CD14-positive monocyte (primary cell): Measurements from ENCODE around the gene SH2B3. TPM values are rescaled to one million over a fixed set of nuclear protein-coding genes. Genes with fewer than 3 reads are reported as not detected.

Experiments used
- DNase-seq, 3 donors: peaks; one replicate each; pipeline ENCODE4 v3.0.0-alpha.2; 2011 to 2022
- H2AFZ ChIP-seq: 2 replicates; pipeline ENCODE4 v1.6.0; 2012; ENCODE audit warnings: mild to moderate bottlenecking, low read depth, low read length, inconsistent platforms; ENCODE audit not compliant: insufficient read depth, poor library complexity, severe bottlenecking
- H3K27ac ChIP-seq, 2 donors: 1 replicate in 1 of 2; 2 replicates in 1 of 2; pipeline ENCODE4 v1.5.1; 2012 to 2013; ENCODE audit warnings: low read length in 2 of 2, control low read depth in 1 of 2, inconsistent platforms in 1 of 2, low read depth in 1 of 2, mild to moderate bottlenecking in 1 of 2
- H3K27me3 ChIP-seq, 2 donors: one replicate each; pipeline versions ENCODE4 v1.6.0 to v1.6.1; 2011 to 2013; ENCODE audit warnings: low read length in 2 of 2; ENCODE audit not compliant: control insufficient read depth in 2 of 2, insufficient read depth in 2 of 2
- H3K36me3 ChIP-seq, 2 donors: replicated peaks in 1 of 2; 1 replicate in 1 of 2; 2 replicates in 1 of 2; pipeline versions ENCODE4 v1.5.1 to v1.6.1; 2012 to 2013; ENCODE audit warnings: low read length in 2 of 2, control low read depth in 1 of 2, inconsistent platforms in 1 of 2, mild to moderate bottlenecking in 1 of 2; ENCODE audit not compliant: insufficient read depth in 2 of 2, control insufficient read depth in 1 of 2
- H3K4me1 ChIP-seq, 2 donors: 1 replicate in 1 of 2; 2 replicates in 1 of 2; pipeline versions ENCODE4 v1.5.1 to v1.6.1; 2012 to 2013; ENCODE audit warnings: low read length in 2 of 2, control low read depth in 1 of 2, inconsistent platforms in 1 of 2, mild to moderate bottlenecking in 1 of 2, moderate library complexity in 1 of 2; ENCODE audit not compliant: insufficient read depth in 2 of 2, control insufficient read depth in 1 of 2
- H3K4me2 ChIP-seq: replicated peaks from 2 replicates; pipeline ENCODE3; 2012; ENCODE audit warnings: low read length, moderate library complexity, mild to moderate bottlenecking; ENCODE audit not compliant: poor library complexity, severe bottlenecking; ENCODE audit errors: extremely low read depth
- H3K4me3 ChIP-seq, 3 experiments: fragments of 200-600 bp in 1 of 3; sonication (generic) in 1 of 3; replicated peaks in 1 of 3; 1 replicate in 2 of 3; 2 replicates in 1 of 3; pipeline ENCODE4 v1.5.1; 2011 to 2013; ENCODE audit warnings: low read length in 3 of 3, mild to moderate bottlenecking in 3 of 3, control low read depth in 2 of 3, low read depth in 2 of 3, inconsistent platforms in 1 of 3, moderate library complexity in 1 of 3
- H3K79me2 ChIP-seq: 2 replicates; pipeline ENCODE4 v1.6.0; 2012; ENCODE audit warnings: mild to moderate bottlenecking, control low read depth, inconsistent platforms, low read length, moderate library complexity; ENCODE audit not compliant: insufficient read depth
- H3K9ac ChIP-seq: 2 replicates; pipeline ENCODE4 v1.6.0; 2017; ENCODE audit warnings: low read length, mild to moderate bottlenecking; ENCODE audit not compliant: insufficient read depth, poor library complexity, severe bottlenecking
- H3K9me3 ChIP-seq, 2 donors: replicated peaks in 1 of 2; 1 replicate in 1 of 2; 2 replicates in 1 of 2; pipeline versions ENCODE4 v1.5.1 to v1.6.1; 2012 to 2013; ENCODE audit warnings: low read length in 2 of 2, control low read depth in 1 of 2; ENCODE audit not compliant: control insufficient read depth in 1 of 2, insufficient read depth in 1 of 2
- H4K20me1 ChIP-seq: 2 replicates; pipeline ENCODE4 v1.6.0; 2012; ENCODE audit warnings: mild to moderate bottlenecking, low read length, control low read depth, moderate library complexity; ENCODE audit not compliant: insufficient read depth
- H3K27ac Mint-ChIP-seq, 7 donors: one replicate each; pipeline ENCODE4 v1.8.0; 2020; ENCODE audit warnings: mild to moderate bottlenecking in 7 of 7, mixed read lengths in 7 of 7, moderate library complexity in 6 of 7, inconsistent platforms in 2 of 7
- H3K27me3 Mint-ChIP-seq, 3 donors: one replicate each; pipeline ENCODE4 v1.8.0; 2021 to 2022; ENCODE audit warnings: low read depth in 3 of 3, mild to moderate bottlenecking in 3 of 3, mixed read lengths in 3 of 3, moderate library complexity in 3 of 3, inconsistent platforms in 1 of 3
- H3K36me3 Mint-ChIP-seq, 2 donors: one replicate each; pipeline ENCODE4 v1.8.0; 2020; ENCODE audit warnings: mixed read lengths in 2 of 2, inconsistent platforms in 1 of 2, mild to moderate bottlenecking in 1 of 2
- H3K4me1 Mint-ChIP-seq: one replicate; pipeline ENCODE4 v1.8.0; 2020; ENCODE audit warnings: mild to moderate bottlenecking, mixed read lengths
- H3K4me3 Mint-ChIP-seq, 2 donors: one replicate each; pipeline ENCODE4 v1.8.0; 2020; ENCODE audit warnings: mild to moderate bottlenecking in 2 of 2, mixed read lengths in 2 of 2, moderate library complexity in 1 of 2
- H3K9me3 Mint-ChIP-seq, 7 donors: one replicate each; pipeline ENCODE4 v1.8.0; 2020 to 2022; ENCODE audit warnings: mixed read lengths in 7 of 7, mild to moderate bottlenecking in 6 of 7, moderate library complexity in 6 of 7, inconsistent platforms in 2 of 7
- WGBS: methylation state at CpG from one replicate; pipeline ENCODE4 v1.1.5; 2013; ENCODE audit warnings: missing lambda C conversion rate; ENCODE audit not compliant: insufficient coverage; 5-methylcytosine and 5-hydroxymethylcytosine counted together
- intact Hi-C, 2 donors: fragments of 100-400 bp; cut with micrococcal nuclease; formaldehyde crosslinking; loops; one replicate each; pipeline versions ENCODE4 v1.15.0 to v1.15.1; 2023
- polyA plus RNA-seq, 3 donors: library from polyadenylated mRNA; depleted of rRNA in 1 of 3; unstranded in 2 of 3; stranded (reverse) in 1 of 3; fragments of 300-500 nt in 2 of 3; fragments of >200 nt in 1 of 3; fragmentation: Illumina TruSeq in 2 of 3; gene quantifications; 1 replicate in 2 of 3; 2 replicates in 1 of 3; pipeline ENCODE4 v1.2.3, GENCODE V29; 2012 to 2021
- TF ChIP-seq, protein P1 (sequence below): fragments of 200-600 bp; IDR thresholded peaks from one replicate; pipeline ENCODE4 v1.8.0; 2022; ENCODE audit warnings: antibody characterized with exemption, mild to moderate bottlenecking

Gene SH2B3
- polyA plus RNA-seq, 3 donors: 15.2 to 136 (median 33.5) TPM

- H3K27ac Mint-ChIP-seq: peak overlapping the region in 4 of 7 donors; percentile 23 to 82 (median 42)
- peaks cover 10% of the 10 kb centered on the region for H3K4me1 Mint-ChIP-seq
- no peaks in the 10 kb centered on the region for H3K9me3 Mint-ChIP-seq
- peaks cover 0 to 6% of the 10 kb centered on the region in 2 donors for H3K4me1 ChIP-seq
- no peak overlapping the region for H3K4me2 ChIP-seq
- TF ChIP-seq, protein P1, sequence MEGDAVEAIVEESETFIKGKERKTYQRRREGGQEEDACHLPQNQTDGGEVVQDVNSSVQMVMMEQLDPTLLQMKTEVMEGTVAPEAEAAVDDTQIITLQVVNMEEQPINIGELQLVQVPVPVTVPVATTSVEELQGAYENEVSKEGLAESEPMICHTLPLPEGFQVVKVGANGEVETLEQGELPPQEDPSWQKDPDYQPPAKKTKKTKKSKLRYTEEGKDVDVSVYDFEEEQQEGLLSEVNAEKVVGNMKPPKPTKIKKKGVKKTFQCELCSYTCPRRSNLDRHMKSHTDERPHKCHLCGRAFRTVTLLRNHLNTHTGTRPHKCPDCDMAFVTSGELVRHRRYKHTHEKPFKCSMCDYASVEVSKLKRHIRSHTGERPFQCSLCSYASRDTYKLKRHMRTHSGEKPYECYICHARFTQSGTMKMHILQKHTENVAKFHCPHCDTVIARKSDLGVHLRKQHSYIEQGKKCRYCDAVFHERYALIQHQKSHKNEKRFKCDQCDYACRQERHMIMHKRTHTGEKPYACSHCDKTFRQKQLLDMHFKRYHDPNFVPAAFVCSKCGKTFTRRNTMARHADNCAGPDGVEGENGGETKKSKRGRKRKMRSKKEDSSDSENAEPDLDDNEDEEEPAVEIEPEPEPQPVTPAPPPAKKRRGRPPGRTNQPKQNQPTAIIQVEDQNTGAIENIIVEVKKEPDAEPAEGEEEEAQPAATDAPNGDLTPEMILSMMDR: no peak
- H2AFZ ChIP-seq: no peak overlapping the region
- H3K36me3 ChIP-seq: peaks cover 63 to 88% of the 10 kb centered on the region in 2 donors
- H3K27me3 Mint-ChIP-seq: no peaks in the 10 kb centered on the region
- no peak overlapping the region for H3K4me3 ChIP-seq
- H3K9me3 ChIP-seq: no peaks in the 10 kb centered on the region
- H3K27me3 ChIP-seq: no peaks in the 10 kb centered on the region
- no peak overlapping the region for H3K9ac ChIP-seq
- peaks cover 56% of the 10 kb centered on the region for H4K20me1 ChIP-seq
- 98% methylated on average over 12 of the region's 15 CpGs for WGBS
- H3K4me3 Mint-ChIP-seq: no peak overlapping the region
- DNase-seq: no peak
- H3K79me2 ChIP-seq: peaks cover 2% of the 10 kb centered on the region
- peak overlapping the region in 1 of 2 donors; percentile 52 for H3K27ac ChIP-seq
- H3K36me3 Mint-ChIP-seq: peaks cover 53 to 58% of the 10 kb centered on the region in 2 donors
- intact Hi-C loops: loop anchor here in 1 of 2 donors (10.0 kb wide), 1 partner anchor 431 kb away; no protein-coding TSS in a partner anchor
Measured at GRCh38 chr12:111455448-111456320, 50.0 kb downstream of the SH2B3 start.

- Histone ChIP-seq H3K27ac (no peak overlapping the region), H3K4me2 (no peak overlapping the region), H4K20me1 (peaks cover 42% of the 10 kb centered on the region), H3K4me1 (peaks cover 7% of the 10 kb centered on the region in 2 donors), H3K27me3 (no peaks in the 10 kb centered on the region), H3K9ac (no peak overlapping the region), H2AFZ (no peak overlapping the region), H3K9me3 (no peaks in the 10 kb centered on the region), H3K79me2 (no peaks in the 10 kb centered on the region), H3K36me3 (peaks cover 50 to 83% of the 10 kb centered on the region in 2 donors), H3K4me3 (no peak overlapping the region)
- 96% methylated on average over 4 of the region's 9 CpGs for WGBS
- TF ChIP-seq, protein P1: no peak
- intact Hi-C loops: loop anchor here in 1 of 2 donors (10.0 kb wide), 1 partner anchor 432 kb away; no protein-coding TSS in a partner anchor
- no peaks in the 10 kb centered on the region for H3K9me3 Mint-ChIP-seq
- no peak overlapping the region for H3K4me3 Mint-ChIP-seq
- DNase-seq: no peak
- no peaks in the 10 kb centered on the region for H3K27me3 Mint-ChIP-seq
- peak overlapping the region in 1 of 7 donors; percentile 64 for H3K27ac Mint-ChIP-seq
- peaks cover 43 to 48% of the 10 kb centered on the region in 2 donors for H3K36me3 Mint-ChIP-seq
- peaks cover 7% of the 10 kb centered on the region for H3K4me1 Mint-ChIP-seq
Measured at GRCh38 chr12:111457071-111457470, 51.3 kb downstream of the SH2B3 start.
